Caco-2 (cell line): ENCODE measurements around the gene HHAT. TPM values are rescaled to one million over a fixed set of nuclear protein-coding genes. Genes with fewer than 3 reads are reported as not detected.
"Not testable (repeated sequence)": the region's sequence is repeated elsewhere in the genome, so short reads cannot be mapped to it uniquely, and the experiment has no call there.

Source experiments
- BruUV-seq: library from RNA; stranded (reverse); fragments of 400-500 nt; replicated peaks from 2 replicates; lab custom pipeline; 2021; lab: Mats Ljungman, UMichigan
- CTCF ChIA-PET: fragments of 300-600 bp; sonication (Branson Sonifier 250); formaldehyde crosslinking; loops from one replicate; lab custom pipeline; 2022; ENCODE audit warnings: antibody characterized with exemption; lab: Charles Lee
- POLR2A ChIA-PET: fragments of 300-600 bp; sonication (Branson Sonifier 250); formaldehyde crosslinking; loops from one replicate; lab custom pipeline; 2022; ENCODE audit warnings: antibody characterized with exemption; lab: Charles Lee
- DNase-seq, 2 experiments: peaks; one replicate each; pipeline versions ENCODE4 v3.0.0 to v3.0.0-alpha.2; 2020 to 2022
- H3K27me3 ChIP-seq: replicated peaks from 2 replicates; pipeline ENCODE4 v1.6.0; 2011; ENCODE audit warnings: low read length; ENCODE audit not compliant: control insufficient read depth, insufficient read depth
- H3K36me3 ChIP-seq: 2 replicates; pipeline ENCODE4 v1.5.1; 2011; ENCODE audit warnings: low read length; ENCODE audit not compliant: control insufficient read depth, insufficient read depth
- H3K4me1 ChIP-seq: fragments of 250-450 bp; sonication (Bioruptor Pico); 2 replicates; pipeline ENCODE4 v1.5.1; 2020; ENCODE audit warnings: mild to moderate bottlenecking
- H3K4me3 ChIP-seq: 2 replicates; pipeline ENCODE4 v1.5.1; 2011; ENCODE audit warnings: low read depth, mild to moderate bottlenecking, control low read depth, low read length
- H3K9me3 ChIP-seq: fragments of 250-450 bp; sonication (Bioruptor Pico); 2 replicates; pipeline ENCODE4 v1.5.1; 2020; ENCODE audit warnings: mild to moderate bottlenecking, moderate library complexity
- H3K27ac Mint-ChIP-seq: one replicate; pipeline ENCODE4 v1.8.0; 2022; ENCODE audit warnings: mixed read lengths; ENCODE audit not compliant: unreplicated experiment
- H3K27me3 Mint-ChIP-seq: one replicate; pipeline ENCODE4 v1.8.0; 2022; ENCODE audit warnings: mixed read lengths; ENCODE audit not compliant: insufficient read depth, unreplicated experiment
- H3K36me3 Mint-ChIP-seq: one replicate; pipeline ENCODE4 v1.8.0; 2022; ENCODE audit warnings: mild to moderate bottlenecking, mixed read lengths; ENCODE audit not compliant: insufficient read depth, unreplicated experiment
- H3K4me1 Mint-ChIP-seq: one replicate; pipeline ENCODE4 v1.8.0; 2022; ENCODE audit warnings: low read depth, mixed read lengths; ENCODE audit not compliant: unreplicated experiment
- H3K4me3 Mint-ChIP-seq: one replicate; pipeline ENCODE4 v1.8.0; 2022; ENCODE audit warnings: mild to moderate bottlenecking, moderate library complexity, mixed read lengths; ENCODE audit not compliant: unreplicated experiment
- H3K9me3 Mint-ChIP-seq: one replicate; pipeline ENCODE4 v1.8.0; 2022; ENCODE audit warnings: mixed read lengths; ENCODE audit not compliant: unreplicated experiment
- CTCF ChIP-seq, 2 experiments: fragments of 200-600 bp in 1 of 2; IDR thresholded peaks; 1 replicate in 1 of 2; 2 replicates in 1 of 2; pipeline versions ENCODE4 v1.5.1 to v1.8.0; 2011 to 2022; ENCODE audit warnings: antibody characterized with exemption in 1 of 2, control low read depth in 1 of 2, inconsistent platforms in 1 of 2, low read depth in 1 of 2, low read length in 1 of 2, mild to moderate bottlenecking in 1 of 2, moderate library complexity in 1 of 2; ENCODE audit not compliant: insufficient read depth in 1 of 2, severe bottlenecking in 1 of 2, unreplicated experiment in 1 of 2
- intact Hi-C: fragments of 100-400 bp; cut with micrococcal nuclease; formaldehyde crosslinking; loops from one replicate; pipeline ENCODE4 v1.10.0; 2022; ENCODE audit not compliant: unreplicated experiment
- total RNA-seq: library from RNA; stranded (reverse); gene quantifications from 2 replicates; pipeline ENCODE4 v1.2.3, GENCODE V29; 2022

The HHAT gene
- total RNA-seq, 1 experiment from 2014 or later: 3.9 TPM

GRCh38 chr1:210402560-210402959, 73.9 kb downstream of the HHAT start:
- Histone ChIP-seq H3K9me3 (no peaks in the 10 kb centered on the region), H3K4me3 (no peak overlapping the region), H3K36me3 (no peaks in the 10 kb centered on the region), H3K27me3 (no peaks in the 10 kb centered on the region), H3K4me1 (no peaks in the 10 kb centered on the region)
- no TSS peak for BruUV-seq
- Mint-ChIP-seq H3K4me3 (no peak overlapping the region), H3K4me1 (peaks cover 6% of the 10 kb centered on the region), H3K27me3 (no peaks in the 10 kb centered on the region), H3K9me3 (no peaks in the 10 kb centered on the region), H3K27ac (no peak overlapping the region), H3K36me3 (no peaks in the 10 kb centered on the region)
- no peak for TF ChIP-seq CTCF (IDR thresholded peaks at IDR 0.05; ENCODE audit: insufficient read depth in 1 of 2, low read depth in 1 of 2, low read length in 1 of 2, severe bottlenecking in 1 of 2, unreplicated experiment in 1 of 2)
- intact Hi-C loops: no loop called here
- CTCF ChIA-PET: interaction anchor here (1.2 to 1.7 kb wide), 2 partner anchors 28 to 41 kb away, joined by 3 to 14 read pairs; no protein-coding TSS in a partner anchor
- DNase-seq: no peak
- POLR2A ChIA-PET: no interaction called here

- ChIA-PET POLR2A (no interaction called here), CTCF (interaction anchor here (0.6 to 0.7 kb wide), 3 partner anchors 73 to 726 kb away, joined by 3 to 7 read pairs (median 4); no protein-coding TSS in a partner anchor)
- no peaks in the 10 kb centered on the region for H3K27me3 ChIP-seq
- H3K9me3 ChIP-seq: no peaks in the 10 kb centered on the region
- H3K36me3 ChIP-seq: no peaks in the 10 kb centered on the region
- Mint-ChIP-seq H3K4me1 (peaks cover 4% of the 10 kb centered on the region), H3K4me3 (no peak overlapping the region), H3K36me3 (no peaks in the 10 kb centered on the region), H3K9me3 (no peaks in the 10 kb centered on the region), H3K27ac (no peak overlapping the region), H3K27me3 (no peaks in the 10 kb centered on the region)
- no TSS peak for BruUV-seq
- H3K4me1 ChIP-seq: no peaks in the 10 kb centered on the region
- no peak overlapping the region for H3K4me3 ChIP-seq
- no peak for TF ChIP-seq CTCF (IDR thresholded peaks at IDR 0.05; ENCODE audit: insufficient read depth in 1 of 2, low read depth in 1 of 2, low read length in 1 of 2, severe bottlenecking in 1 of 2, unreplicated experiment in 1 of 2)
- no peak for DNase-seq
- intact Hi-C loops: loop anchor here (5.0 kb wide), 1 partner anchor 42 kb away; no protein-coding TSS in a partner anchor
Measured at GRCh38 chr1:210405316-210405715, 76.6 kb downstream of the HHAT start.

- H3K27ac Mint-ChIP-seq, H3K4me1 Mint-ChIP-seq, H3K4me1 ChIP-seq, H3K27me3 ChIP-seq, H3K36me3 ChIP-seq, H3K4me3 ChIP-seq, H3K36me3 Mint-ChIP-seq, H3K9me3 ChIP-seq, BruUV-seq, H3K9me3 Mint-ChIP-seq, H3K27me3 Mint-ChIP-seq, H3K4me3 Mint-ChIP-seq, POLR2A ChIA-PET, DNase-seq: not testable (repeated sequence)
- CTCF ChIA-PET: interaction anchor here (0.6 kb wide), 1 partner anchor 851 kb away, joined by 6 read pairs; no protein-coding TSS in a partner anchor
- intact Hi-C loops: loop anchor here (2.0 to 5.0 kb wide), 2 partner anchors 41 to 178 kb away; no protein-coding TSS in a partner anchor
Measured at GRCh38 chr1:210406341-210406740, 77.6 kb downstream of the HHAT start.
